Upper lobe of left lung (tissue), 6 donors: ENCODE measurements around the gene JAZF1. TPM values are rescaled to one million over a fixed set of nuclear protein-coding genes. Genes with fewer than 3 reads are reported as not detected.

Experiments
- ATAC-seq, 2 donors: fragments of 200-7000 bp; cut with Tn5 transposase; one replicate each; pipeline ENCODE4 v1.9.1; 2022; ENCODE audit warnings: mild to moderate bottlenecking in 2 of 2, moderate library complexity in 2 of 2; ENCODE audit not compliant: low FRiP score in 2 of 2
- DNase-seq, 2 donors: peaks; one replicate each; pipeline ENCODE4 v3.0.0-alpha.2; 2019 to 2020
- H3K27ac ChIP-seq, 4 donors: fragments of 200-600 bp; sonication (generic); one replicate each; pipeline ENCODE4 v1.5.1; 2016 to 2019
- H3K27me3 ChIP-seq, 4 donors: fragments of 200-600 bp; sonication (generic); one replicate each; pipeline ENCODE4 v1.5.1; 2017 to 2019
- H3K36me3 ChIP-seq, 4 donors: fragments of 200-600 bp; sonication (generic); one replicate each; pipeline ENCODE4 v1.5.1; 2016 to 2019
- H3K4me1 ChIP-seq, 4 donors: fragments of 200-600 bp; sonication (generic); one replicate each; pipeline ENCODE4 v1.5.1; 2018 to 2019
- H3K4me3 ChIP-seq, 4 donors: fragments of 200-600 bp; sonication (generic); one replicate each; pipeline ENCODE4 v1.5.1; 2017 to 2019; ENCODE audit warnings: mild to moderate bottlenecking in 2 of 4, moderate library complexity in 1 of 4
- H3K9me3 ChIP-seq, 4 donors: fragments of 200-600 bp; sonication (generic); one replicate each; pipeline ENCODE4 v1.5.1; 2018 to 2019
- EP300 ChIP-seq, 4 donors: sonication (generic); formaldehyde crosslinking; IDR thresholded peaks; one replicate each; pipeline ENCODE4 v1.5.1; 2017; ENCODE audit warnings: antibody characterized with exemption in 4 of 4, control low read depth in 2 of 4
- POLR2A ChIP-seq, 4 donors: fragments of 450-650 bp; IDR thresholded peaks; one replicate each; pipeline ENCODE4 v1.5.1; 2016 to 2017; ENCODE audit warnings: antibody characterized with exemption in 4 of 4, mild to moderate bottlenecking in 2 of 4
- POLR2AphosphoS5 ChIP-seq, 2 donors: sonication (generic); formaldehyde crosslinking; IDR thresholded peaks; one replicate each; pipeline ENCODE4 v1.5.1; 2017; ENCODE audit warnings: antibody characterized with exemption in 2 of 2
- WGBS, 2 donors: methylation state at CpG; one replicate each; pipeline ENCODE4 v1.1.5; 2017 to 2018; 5-methylcytosine and 5-hydroxymethylcytosine counted together
- total RNA-seq, 6 donors: library from RNA; depleted of rRNA in 4 of 6; stranded (reverse); fragments of >200 nt in 4 of 6; gene quantifications; one replicate each; pipeline versions ENCODE4 v1.1.0 to v1.2.1, GENCODE V29; 2016 to 2021
- TF ChIP-seq, protein P1 (sequence below), 6 experiments: fragments of 450-650 bp in 4 of 6; fragments of 200-600 bp in 2 of 6; sonication (generic) in 2 of 6; IDR thresholded peaks; one replicate each; pipeline ENCODE4 v1.5.1; 2016 to 2019; ENCODE audit warnings: antibody characterized with exemption in 6 of 6
- donor health status: DM: no; HTN: no; CAD: no; lungs with moderate emphysema.
- donor health status: DM: no; HTN: yes; CAD: no; lungs with severe emphysema.

Gene JAZF1
- total RNA-seq, 6 donors from 2014 or later, result 4.2 to 19.4 (median 12.4) TPM

GRCh38 chr7:27842094-27842692 is 338.4 kb downstream of the JAZF1 start:
- H3K4me3 ChIP-seq, result no peak overlapping the region
- H3K36me3 ChIP-seq, result peaks cover 0 to 19% (median 0%) of the 10 kb centered on the region in 4 donors
- no peaks in the 10 kb centered on the region for H3K9me3 ChIP-seq
- no peak for ATAC-seq
- WGBS, 2 donors, result 72 to 76% methylated on average over 14 of the region's 14 CpGs
- no peak for DNase-seq
- TF ChIP-seq POLR2A (IDR thresholded peaks at IDR 0.05) (no peak), POLR2AphosphoS5 (IDR thresholded peaks at IDR 0.05) (no peak), EP300 (IDR thresholded peaks at IDR 0.05) (no peak)
- TF ChIP-seq, protein P1, sequence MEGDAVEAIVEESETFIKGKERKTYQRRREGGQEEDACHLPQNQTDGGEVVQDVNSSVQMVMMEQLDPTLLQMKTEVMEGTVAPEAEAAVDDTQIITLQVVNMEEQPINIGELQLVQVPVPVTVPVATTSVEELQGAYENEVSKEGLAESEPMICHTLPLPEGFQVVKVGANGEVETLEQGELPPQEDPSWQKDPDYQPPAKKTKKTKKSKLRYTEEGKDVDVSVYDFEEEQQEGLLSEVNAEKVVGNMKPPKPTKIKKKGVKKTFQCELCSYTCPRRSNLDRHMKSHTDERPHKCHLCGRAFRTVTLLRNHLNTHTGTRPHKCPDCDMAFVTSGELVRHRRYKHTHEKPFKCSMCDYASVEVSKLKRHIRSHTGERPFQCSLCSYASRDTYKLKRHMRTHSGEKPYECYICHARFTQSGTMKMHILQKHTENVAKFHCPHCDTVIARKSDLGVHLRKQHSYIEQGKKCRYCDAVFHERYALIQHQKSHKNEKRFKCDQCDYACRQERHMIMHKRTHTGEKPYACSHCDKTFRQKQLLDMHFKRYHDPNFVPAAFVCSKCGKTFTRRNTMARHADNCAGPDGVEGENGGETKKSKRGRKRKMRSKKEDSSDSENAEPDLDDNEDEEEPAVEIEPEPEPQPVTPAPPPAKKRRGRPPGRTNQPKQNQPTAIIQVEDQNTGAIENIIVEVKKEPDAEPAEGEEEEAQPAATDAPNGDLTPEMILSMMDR (IDR thresholded peaks at IDR 0.05), result no peak
- no peaks in the 10 kb centered on the region for H3K27me3 ChIP-seq
- no peak overlapping the region for H3K27ac ChIP-seq
- H3K4me1 ChIP-seq, result no peaks in the 10 kb centered on the region

- 95 to 99% methylated on average over 18 of the region's 18 CpGs for WGBS, 2 donors
- Histone ChIP-seq H3K36me3 (peaks cover 0 to 19% (median 0%) of the 10 kb centered on the region in 4 donors), H3K9me3 (no peaks in the 10 kb centered on the region), H3K4me1 (no peaks in the 10 kb centered on the region), H3K27ac (no peak overlapping the region), H3K4me3 (no peak overlapping the region), H3K27me3 (no peaks in the 10 kb centered on the region)
- TF ChIP-seq POLR2AphosphoS5 (IDR thresholded peaks at IDR 0.05) (no peak), POLR2A (IDR thresholded peaks at IDR 0.05) (no peak), EP300 (IDR thresholded peaks at IDR 0.05) (no peak)
- TF ChIP-seq, protein P1 (IDR thresholded peaks at IDR 0.05), result no peak
- DNase-seq (peak in 1 of 2 donors; percentile 40), ATAC-seq (no peak)
Measured at GRCh38 chr7:27840760-27841364, 339.7 kb downstream of the JAZF1 start.

- peak in 1 of 2 donors; percentile 45 for DNase-seq
- 83 to 95% methylated on average over 4 to 8 of the region's 8 CpGs for WGBS, 2 donors
- H3K27ac ChIP-seq, result no peak overlapping the region
Measured at GRCh38 chr7:27840313-27840712, 340.3 kb downstream of the JAZF1 start.

GRCh38 chr7:27839099-27839498 is 341.5 kb downstream of the JAZF1 start:
- ATAC-seq (no peak), DNase-seq (peak in 1 of 2 donors; percentile 37)
- 89 to 95% methylated on average over 10 of the region's 10 CpGs for WGBS, 2 donors
- peaks cover 0 to 5% (median 0%) of the 10 kb centered on the region in 4 donors for H3K4me1 ChIP-seq
- TF ChIP-seq POLR2AphosphoS5 (IDR thresholded peaks at IDR 0.05), result no peak
- TF ChIP-seq EP300 (IDR thresholded peaks at IDR 0.05), result no peak
- TF ChIP-seq, protein P1 (IDR thresholded peaks at IDR 0.05), result no peak
- no peak for TF ChIP-seq POLR2A (IDR thresholded peaks at IDR 0.05)
- no peaks in the 10 kb centered on the region for H3K9me3 ChIP-seq
- H3K27ac ChIP-seq, result no peak overlapping the region
- no peaks in the 10 kb centered on the region for H3K27me3 ChIP-seq
- peaks cover 0 to 20% (median 0%) of the 10 kb centered on the region in 4 donors for H3K36me3 ChIP-seq
- H3K4me3 ChIP-seq, result no peak overlapping the region

More at GRCh38 chr7:27840313-27840712, 340.3 kb downstream of the JAZF1 start:
- Histone ChIP-seq H3K27me3 (no peaks in the 10 kb centered on the region), H3K36me3 (peaks cover 0 to 19% (median 0%) of the 10 kb centered on the region in 4 donors), H3K4me3 (no peak overlapping the region), H3K9me3 (no peaks in the 10 kb centered on the region), H3K4me1 (peaks cover 0 to 2% (median 0%) of the 10 kb centered on the region in 4 donors)
- no peak for ATAC-seq
- TF ChIP-seq, protein P1 (IDR thresholded peaks at IDR 0.05), result no peak
- no peak for TF ChIP-seq POLR2A (IDR thresholded peaks at IDR 0.05)
